Erythroblast (primary cell): ENCODE data around the gene RTN4R.
"Not testable (repeated sequence)": the region's sequence is repeated elsewhere in the genome, so short reads cannot be mapped to it uniquely, and the experiment has no call there.

Experiments
- GATA1 ChIP-seq: IDR thresholded peaks from 2 replicates; pipeline ENCODE4 v1.6.1; 2011; ENCODE audit warnings: low read depth, mild to moderate bottlenecking, control low read depth, low read length, moderate library complexity
- POLR2A ChIP-seq: IDR thresholded peaks from 2 replicates; pipeline ENCODE4 v1.6.1; 2011; ENCODE audit warnings: mild to moderate bottlenecking, low read length

DNA sequence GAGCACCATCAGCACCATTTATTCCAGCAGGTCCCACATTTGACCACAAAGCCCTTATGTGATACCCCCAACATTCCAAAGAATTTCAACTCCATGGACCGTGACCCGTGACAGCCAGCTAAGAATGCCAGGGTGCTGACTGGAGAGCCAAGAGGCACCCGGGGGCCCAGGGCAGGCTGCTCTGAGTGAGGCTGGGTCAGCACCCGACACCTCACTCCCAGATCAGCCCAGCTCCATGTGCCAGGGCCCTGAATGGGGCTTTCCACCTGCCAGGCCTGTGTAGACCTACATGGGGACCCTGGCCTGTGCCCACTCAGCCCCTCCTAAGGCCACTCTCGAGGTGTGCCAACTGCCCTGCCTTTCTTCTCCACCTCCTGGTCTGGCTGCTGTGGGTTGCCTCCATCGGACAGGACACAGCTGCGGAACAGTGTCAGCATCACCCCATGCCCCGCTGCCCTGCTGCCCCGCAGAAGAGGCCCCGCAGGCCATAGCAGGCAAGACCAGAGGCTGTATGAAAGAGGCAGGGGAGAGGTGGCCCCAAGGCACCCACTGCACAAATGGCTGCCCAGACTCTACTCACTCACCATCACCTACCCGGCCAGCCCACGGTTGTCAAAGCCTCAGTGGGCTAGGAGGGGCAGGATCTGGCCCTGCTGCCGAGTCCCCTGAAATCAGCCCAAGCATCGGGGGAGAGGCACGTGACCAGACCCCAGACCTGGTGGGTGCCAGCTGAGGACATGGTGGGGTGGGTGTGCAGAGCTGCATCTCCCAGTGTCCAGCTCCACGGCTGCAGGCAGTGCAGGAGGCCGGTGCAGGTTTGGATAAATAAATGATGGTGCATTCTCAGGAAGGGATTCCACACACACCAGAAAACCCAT is 4.5 kb downstream of the RTN4R start:
- not testable (repeated sequence) for TF ChIP-seq POLR2A, GATA1
